GM21619 (cell line): ENCODE measurements around the gene ST3GAL4.
A peak's percentile ranks its signal among the peaks of the same experiment; 100 is the strongest.
"Not testable (repeated sequence)": the region's sequence is repeated elsewhere in the genome, so short reads cannot be mapped to it uniquely, and the experiment has no call there.

Experiments
- ATAC-seq: cut with Tn5 transposase; IDR thresholded peaks from one replicate; pipeline ENCODE4 v1.9.1; 2021; ENCODE audit not compliant: unreplicated experiment

ST3GAL4 gene

DNA sequence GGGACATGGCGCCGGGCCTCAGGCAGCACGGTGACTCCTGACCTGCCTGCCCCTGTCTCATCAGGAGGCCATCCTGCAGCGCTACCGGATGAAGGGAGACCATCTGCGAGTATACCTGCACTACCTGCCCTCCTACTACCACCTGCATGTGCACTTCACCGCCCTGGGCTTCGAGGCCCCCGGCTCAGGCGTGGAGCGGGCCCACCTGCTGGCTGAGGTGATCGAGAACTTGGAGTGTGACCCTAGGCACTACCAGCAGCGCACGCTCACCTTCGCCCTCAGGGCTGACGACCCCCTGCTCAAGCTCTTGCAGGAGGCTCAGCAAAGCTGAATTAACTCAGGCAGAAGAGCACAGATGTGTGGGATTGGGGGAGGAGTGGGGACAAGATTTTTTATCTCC is 10.2 kb upstream of the ST3GAL4 start:
- no peak for ATAC-seq

- ATAC-seq, result no peak
Measured at GRCh38 chr11:126345759-126346585, 9.5 kb upstream of the ST3GAL4 start.

GRCh38 chr11:126346586-126346940 is 8.9 kb upstream of the ST3GAL4 start:
- no peak for ATAC-seq

DNA sequence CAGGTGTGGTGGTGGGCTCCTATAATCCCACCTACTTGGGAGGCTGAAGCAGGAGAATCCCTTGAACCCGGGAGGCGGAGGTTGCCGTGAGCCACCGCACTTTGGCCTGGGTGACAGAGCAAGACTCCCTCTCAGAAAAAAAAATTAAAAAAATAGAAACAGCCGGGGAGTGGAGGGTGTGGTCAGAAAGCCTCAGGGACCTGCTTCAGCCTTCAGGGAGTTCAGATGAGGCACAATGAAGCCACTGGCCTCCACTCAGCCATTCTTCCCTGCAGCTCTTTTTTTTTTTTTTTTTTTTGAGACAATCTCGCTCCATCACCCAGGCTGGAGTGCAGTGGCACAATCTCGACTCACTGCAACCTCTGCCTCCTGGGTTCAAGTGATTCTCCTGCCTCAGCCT is 8.5 kb upstream of the ST3GAL4 start:
- not testable (repeated sequence) for ATAC-seq

DNA sequence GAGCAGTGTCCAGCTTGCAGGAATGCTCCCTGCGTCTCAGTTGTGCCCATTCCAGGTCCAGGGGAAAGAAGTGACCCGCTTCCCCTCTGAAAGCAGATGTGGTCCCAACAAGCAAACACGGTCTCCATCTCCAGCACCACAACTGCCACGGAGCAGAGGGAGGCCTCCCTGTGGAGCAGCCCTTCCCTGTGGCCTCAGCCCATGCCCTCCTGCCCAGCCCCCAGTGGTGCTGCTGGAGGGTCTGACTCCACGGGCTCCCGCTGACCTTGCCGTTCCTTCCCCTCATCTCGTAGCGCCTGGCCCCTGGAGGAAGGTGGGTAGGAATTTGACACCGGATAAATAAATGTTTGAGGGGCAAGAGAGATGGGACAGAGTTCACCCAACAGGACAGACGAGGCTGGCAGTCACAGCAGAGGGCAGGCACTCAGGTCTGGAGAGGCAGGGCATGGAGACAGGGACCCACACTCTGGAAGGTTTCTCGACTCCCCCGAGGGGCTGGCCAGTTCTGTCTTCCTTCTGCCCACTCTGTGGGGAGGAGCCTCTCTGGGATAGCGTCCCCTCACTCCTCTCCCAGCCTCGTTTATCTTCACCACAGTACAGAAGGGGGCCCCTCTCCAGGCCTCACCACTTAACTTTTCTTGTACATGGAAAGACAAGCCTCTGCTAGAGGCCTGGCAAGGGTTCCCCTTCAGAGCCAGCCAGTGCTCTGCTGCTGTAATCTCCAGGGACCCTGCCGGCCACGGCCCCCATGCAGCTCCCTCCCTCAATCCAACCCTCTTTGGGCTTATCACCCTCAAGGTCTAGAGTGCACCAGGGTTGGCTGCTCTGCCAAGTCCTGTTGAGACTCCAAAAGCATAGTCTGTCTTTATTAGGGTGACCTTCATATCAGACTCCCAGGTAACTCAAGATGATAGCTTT is 7.5 kb upstream of the ST3GAL4 start:
- no peak for ATAC-seq

DNA sequence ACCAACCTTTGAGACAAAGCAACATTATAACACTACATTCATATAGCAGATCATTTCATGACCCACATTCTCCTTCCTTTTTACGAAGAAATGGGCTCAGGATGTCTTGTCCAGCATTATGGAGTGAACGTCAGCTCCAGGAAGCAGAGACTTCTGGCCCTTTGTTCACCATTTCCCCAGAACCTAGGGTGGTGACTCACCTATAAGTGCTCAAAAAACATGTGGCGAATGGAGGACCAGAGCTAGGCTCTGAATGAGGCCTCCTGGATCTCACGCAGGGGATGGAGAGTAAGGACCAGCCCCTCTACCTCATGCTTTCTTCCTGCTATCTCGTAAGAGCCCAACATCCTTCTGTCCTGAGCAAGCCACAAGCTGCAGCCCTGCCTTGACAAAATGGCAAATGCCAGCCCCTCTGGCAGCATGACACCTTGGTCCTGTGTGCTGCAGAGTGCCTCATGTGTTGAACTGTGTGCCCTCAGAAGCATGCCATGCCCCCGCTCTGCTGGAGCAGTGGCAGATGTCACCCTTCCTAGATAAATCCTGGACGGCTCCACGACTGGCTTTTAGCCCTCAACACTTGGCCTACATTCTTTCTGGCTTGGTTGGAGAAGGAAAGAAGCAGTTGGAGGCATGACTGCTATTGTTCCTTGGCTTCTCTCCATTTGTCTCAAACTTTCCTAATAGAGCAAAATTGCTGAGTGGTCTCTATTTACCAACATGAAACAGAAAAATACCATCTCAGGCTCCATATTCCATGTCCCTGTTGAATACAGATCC is 6.5 kb upstream of the ST3GAL4 start:
- no peak for ATAC-seq

GRCh38 chr11:126350836-126351235 is 4.7 kb upstream of the ST3GAL4 start:
- no peak for ATAC-seq

DNA sequence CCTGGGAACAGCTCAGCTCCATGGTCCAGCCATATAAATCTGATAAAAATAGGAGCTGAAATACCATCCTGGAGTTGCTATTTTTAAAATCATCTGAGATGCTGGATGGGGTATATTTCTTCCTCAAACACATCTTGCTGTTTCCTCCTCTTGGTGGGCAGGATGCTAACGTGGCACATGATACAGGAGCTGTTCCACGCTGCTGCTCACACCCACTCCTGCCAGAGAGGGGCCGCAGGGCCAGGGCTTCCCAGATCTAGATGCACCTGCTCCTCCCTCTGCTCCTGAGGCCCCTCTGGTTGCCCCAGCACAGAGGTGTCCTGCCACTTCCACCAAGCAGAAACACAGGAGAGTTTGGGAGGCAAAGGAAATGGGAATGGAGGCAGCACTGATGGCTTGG is 3.3 kb upstream of the ST3GAL4 start:
- ATAC-seq, result no peak

DNA sequence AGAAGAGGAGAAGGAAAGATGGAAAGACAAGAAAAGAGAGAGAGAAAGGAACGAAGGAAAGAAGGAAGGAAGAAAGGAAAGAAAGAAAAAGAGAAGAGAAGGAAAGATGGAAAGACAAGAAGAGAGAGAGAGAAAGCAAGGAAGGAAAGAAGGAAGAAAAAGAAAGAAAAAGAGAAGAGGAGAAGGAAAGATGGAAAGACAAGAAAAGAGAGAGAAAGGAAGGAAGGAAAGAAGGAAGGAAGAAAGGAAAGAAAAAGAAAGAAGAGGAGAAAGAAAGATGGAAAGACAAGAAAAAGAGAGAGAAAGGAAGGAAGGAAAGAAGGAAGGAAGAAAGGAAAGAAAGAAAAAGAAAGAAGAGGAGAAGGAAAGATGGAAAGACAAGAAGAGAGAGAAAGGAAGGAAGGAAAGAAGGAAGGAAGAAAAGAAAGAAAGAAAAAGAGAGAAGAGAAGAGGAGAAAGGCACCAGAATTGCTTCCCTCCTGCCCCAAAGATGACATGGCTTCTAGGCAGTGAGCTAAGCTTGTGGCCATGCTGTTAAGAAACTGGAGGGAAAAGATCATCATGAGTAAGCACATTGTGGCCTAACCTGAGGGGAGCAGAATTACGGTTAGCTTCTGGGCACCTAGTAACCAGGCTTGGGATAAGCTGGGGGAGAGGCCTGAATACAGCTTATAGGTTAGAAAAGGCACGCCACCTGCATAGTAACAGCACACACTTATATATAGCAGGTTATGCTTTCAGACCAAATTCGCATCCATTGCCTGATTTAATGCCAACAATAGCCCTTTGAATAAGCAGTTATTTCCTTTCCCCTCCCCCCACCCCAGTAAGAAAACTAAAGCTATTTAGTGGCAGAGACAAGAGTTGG is 2.3 kb upstream of the ST3GAL4 start:
- ATAC-seq, result no peak

DNA sequence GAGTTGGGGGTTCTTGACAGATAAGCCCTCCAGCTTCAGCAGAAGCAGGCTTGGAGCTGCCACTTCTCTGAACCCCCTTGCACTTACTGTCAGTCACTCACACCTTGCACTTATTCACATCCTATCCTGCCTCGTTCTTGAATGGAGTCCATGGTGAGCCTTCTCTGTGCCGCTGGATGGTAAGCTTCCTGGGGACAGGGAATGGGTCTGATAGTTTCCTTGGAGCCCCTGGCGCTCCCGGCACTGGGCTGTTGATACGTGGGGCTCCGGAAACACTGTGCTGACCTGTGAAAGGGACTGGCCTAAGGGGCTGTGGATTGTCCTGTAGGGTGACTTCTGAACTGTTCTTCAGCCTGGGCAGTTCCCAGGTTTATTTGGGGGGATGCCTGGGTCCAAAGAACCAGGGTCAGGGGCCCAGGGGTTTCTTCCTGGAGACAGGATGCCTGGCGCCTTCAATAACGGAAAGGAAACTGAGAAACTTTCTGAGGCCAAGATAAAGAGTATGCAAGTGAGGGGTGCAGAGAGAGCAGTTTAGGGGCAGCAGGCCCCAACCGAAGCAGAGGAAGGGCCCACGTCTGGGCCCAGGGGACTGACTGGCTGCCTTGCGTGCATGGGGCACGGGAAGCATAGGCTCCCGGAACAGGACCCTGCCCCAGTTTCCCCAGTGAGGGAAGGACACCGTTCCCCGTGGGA is 709 bp upstream of the ST3GAL4 start:
- peak; percentile 37 for ATAC-seq

DNA sequence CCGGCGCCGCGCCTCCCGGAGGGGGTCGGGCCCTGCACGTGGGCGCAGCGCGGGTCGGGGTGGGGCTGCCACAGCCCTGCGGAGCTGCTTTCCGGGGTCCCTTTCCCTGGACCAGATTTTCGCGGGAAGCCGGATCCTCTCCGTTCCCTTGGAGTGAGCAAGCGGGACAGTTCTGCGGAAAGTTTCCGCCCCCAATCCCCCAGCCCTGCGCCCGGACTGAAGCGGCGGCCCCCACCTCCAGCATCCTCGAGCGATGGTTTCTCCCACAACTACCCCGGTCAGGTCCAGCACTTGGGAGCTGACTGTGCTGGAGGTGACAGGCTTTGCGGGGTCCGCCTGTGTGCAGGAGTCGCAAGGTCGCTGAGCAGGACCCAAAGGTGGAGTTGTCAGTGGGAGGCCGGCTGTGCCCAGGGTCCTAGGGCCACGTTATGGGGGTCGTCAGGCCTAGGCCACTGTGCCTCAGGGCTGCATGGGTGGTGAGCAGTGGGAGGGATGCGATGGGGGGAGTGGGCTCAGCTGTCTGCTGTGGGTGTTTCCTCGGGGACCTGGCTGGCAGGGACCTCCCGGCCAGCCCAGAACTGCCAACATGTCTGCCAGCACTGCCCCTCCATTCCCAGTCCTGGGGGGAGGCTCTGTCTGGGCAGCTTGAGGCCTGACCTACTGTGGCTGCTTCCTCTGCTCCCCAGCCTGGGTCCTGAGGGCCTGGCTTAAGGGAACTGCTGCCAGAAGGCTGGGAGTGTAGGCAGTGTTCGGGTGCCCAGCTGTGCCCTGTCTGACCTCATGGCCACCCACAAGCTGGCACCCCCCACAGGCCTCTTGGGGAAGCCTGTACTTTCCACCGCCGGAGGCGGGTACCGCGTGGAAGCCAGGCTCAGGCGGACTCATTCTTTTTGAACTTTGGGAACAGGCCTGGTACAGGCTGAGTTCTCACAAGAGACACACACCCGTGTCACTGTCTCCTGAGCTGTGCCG is 726 bp downstream of the ST3GAL4 start:
- ATAC-seq, result peak; percentile 8

DNA sequence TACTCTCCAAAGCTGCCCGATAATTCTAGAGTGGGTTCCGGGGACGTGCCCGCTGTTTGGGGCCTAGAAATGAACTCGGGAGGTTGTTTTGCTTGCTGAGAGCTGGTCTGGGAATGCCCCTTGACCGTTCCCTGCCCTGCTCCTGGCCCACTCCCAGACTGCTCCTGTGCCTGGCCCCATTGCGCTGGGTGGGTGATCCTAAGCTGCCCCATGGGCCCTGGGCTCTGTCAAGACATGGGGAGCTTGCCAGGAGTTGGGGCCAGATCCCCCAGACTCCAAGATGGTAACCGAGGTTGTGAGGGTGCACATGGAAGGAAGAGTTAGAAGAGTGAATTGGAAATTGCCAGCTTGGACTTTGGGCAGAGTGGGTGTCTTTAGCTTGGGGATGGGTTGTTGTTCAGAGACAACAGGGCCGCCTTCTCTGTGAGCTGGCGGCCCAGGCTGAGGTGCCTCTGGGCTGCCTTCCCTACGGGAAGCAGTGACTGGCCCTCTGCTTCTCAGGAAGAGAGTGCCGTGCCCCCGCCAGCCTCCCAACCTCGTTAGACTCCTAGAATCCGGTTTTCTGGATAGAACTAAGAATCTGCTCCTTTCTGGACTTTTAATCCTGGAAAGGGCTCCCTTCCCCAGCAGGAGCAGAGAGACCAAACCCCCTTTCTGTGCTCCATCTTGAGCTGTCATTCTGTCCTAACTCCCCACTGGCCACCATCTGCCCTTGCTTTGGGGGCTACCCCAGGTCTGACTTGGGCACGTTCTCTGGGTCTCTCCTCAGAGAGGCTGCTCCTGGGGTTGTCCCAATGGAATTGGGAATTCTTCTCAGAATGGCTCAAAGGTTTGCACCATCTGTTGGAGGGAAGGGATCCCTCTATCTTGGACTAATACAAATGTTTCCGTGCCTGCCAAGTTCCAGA is 1.8 kb downstream of the ST3GAL4 start:
- no peak for ATAC-seq

GRCh38 chr11:126357969-126358762 is 2.7 kb downstream of the ST3GAL4 start:
- ATAC-seq, result no peak

DNA sequence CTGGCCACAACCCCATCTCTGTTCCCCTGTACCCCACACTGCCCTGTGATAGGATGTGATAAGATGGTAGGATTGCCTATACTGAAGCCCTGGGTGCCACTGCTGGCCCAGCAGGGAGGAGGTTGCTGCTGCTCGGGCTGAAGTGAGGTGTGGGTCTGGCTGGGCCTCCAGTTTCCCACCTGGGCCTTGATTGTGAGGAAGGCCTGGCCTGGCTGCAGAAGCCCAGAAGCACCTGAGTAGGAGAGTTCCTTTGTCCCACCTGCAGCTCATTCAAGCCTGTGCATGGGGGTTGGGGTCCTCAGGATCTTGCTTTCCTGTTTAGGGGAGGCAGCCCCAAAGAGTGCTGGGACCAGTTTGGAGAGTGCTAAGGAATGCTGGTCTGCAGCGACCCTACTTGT is 3.3 kb downstream of the ST3GAL4 start:
- no peak for ATAC-seq

- ATAC-seq, result no peak
Measured at GRCh38 chr11:126359431-126360048, 4.1 kb downstream of the ST3GAL4 start.

DNA sequence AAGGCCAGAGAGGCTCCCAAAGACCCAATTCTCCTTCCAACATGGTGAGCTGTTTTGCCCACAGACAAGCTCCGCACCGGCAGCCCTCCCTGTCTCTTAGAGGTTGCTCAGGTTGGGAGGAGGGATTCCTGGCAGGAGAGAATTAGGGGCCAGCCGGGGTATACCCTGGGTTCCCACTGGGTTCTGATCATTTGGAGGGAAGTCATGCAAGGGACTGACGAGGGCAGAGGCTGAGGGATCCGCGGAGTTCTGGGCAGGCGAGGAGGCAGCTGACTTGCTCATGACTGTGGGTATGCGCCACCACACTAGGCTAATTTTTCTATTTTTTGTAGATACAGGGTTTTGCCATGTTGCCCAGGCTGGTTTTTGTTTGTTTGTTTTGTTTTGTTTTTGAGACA is 4.6 kb downstream of the ST3GAL4 start:
- no peak for ATAC-seq
